GM12878 (cell line): ENCODE measurements around the gene OR2V1. TPM values are rescaled to one million over a fixed set of nuclear protein-coding genes. Genes with fewer than 3 reads are reported as not detected.
A peak's percentile ranks its signal among the peaks of the same experiment; 100 is the strongest.

Experiments used
- ATAC-seq: fragments of 200-7000 bp; cut with Tn5 transposase; 3 replicates; pipeline ENCODE4 v1.9.1; 2020; ENCODE audit warnings: mild to moderate bottlenecking, moderate library complexity
- BruUV-seq: library from RNA; stranded (reverse); fragments of 400-500 nt; replicated peaks from 2 replicates; lab custom pipeline; 2021; lab: Mats Ljungman, UMichigan
- CTCF ChIA-PET: fragments of 300-600 bp; sonication (Branson Sonifier 250); formaldehyde crosslinking; extraction: SDS; loops from one replicate; lab custom pipeline; 2021; ENCODE audit warnings: inconsistent platforms; lab: Yijun Ruan, JAX
- POLR2A ChIA-PET: fragments of 350-600 bp; formaldehyde crosslinking; extraction: SDS; loops from one replicate; lab custom pipeline; 2021; ENCODE audit warnings: inconsistent platforms; lab: Charles Lee
- RAD21 ChIA-PET: fragments of 300-600 bp; sonication (Branson Sonifier 250); formaldehyde crosslinking; loops from one replicate; lab custom pipeline; 2023; ENCODE audit warnings: antibody characterized with exemption; ENCODE audit not compliant: unreplicated experiment; lab: Charles Lee
- SMC1A ChIA-PET: fragments of 300-600 bp; sonication (Branson Sonifier 250); formaldehyde crosslinking; loops from one replicate; lab custom pipeline; 2023; ENCODE audit not compliant: unreplicated experiment, uncharacterized antibody; lab: Charles Lee
- DNase-seq: peaks from one replicate; pipeline ENCODE4 v3.0.0-alpha.2; 2011; ENCODE audit warnings: low read depth, low spot score
- FAIRE-seq: peaks from 3 replicates; lab custom pipeline; 2011; peaks lifted over from hg19 to GRCh38; lab: Jason Lieb, UNC
- H2AFZ ChIP-seq: 2 replicates; pipeline ENCODE4 v1.6.0; 2011; ENCODE audit warnings: low read depth, low read length, control low read depth; ENCODE audit not compliant: control insufficient read depth
- H3K27ac ChIP-seq: 2 replicates; pipeline ENCODE4 v1.5.1; 2011; ENCODE audit warnings: control low read depth; ENCODE audit not compliant: control insufficient read depth, insufficient read depth
- H3K27me3 ChIP-seq, 2 experiments: replicated peaks in 1 of 2; 2 replicates each; pipeline versions ENCODE4 v1.6.0 to v1.6.1; 2011; ENCODE audit warnings: low read length in 1 of 2; ENCODE audit not compliant: control insufficient read depth in 2 of 2, insufficient read depth in 2 of 2
- H3K36me3 ChIP-seq, 2 experiments: 2 replicates each; pipeline ENCODE4 v1.5.1; 2011; ENCODE audit warnings: low read length in 1 of 2; ENCODE audit not compliant: control insufficient read depth in 2 of 2, insufficient read depth in 2 of 2
- H3K4me1 ChIP-seq: 2 replicates; pipeline ENCODE4 v1.6.1; 2011; ENCODE audit warnings: mild to moderate bottlenecking, low read length, moderate library complexity, mixed read lengths; ENCODE audit not compliant: control insufficient read depth, insufficient read depth
- H3K4me2 ChIP-seq: 2 replicates; pipeline ENCODE4 v1.6.0; 2011; ENCODE audit warnings: control low read depth; ENCODE audit not compliant: control insufficient read depth, insufficient read depth
- H3K4me3 ChIP-seq: fragments of 200-600 bp; sonication (generic); 2 replicates; pipeline ENCODE4 v1.5.1; 2016
- H3K79me2 ChIP-seq: 2 replicates; pipeline ENCODE4 v1.6.0; 2011; ENCODE audit warnings: low read length; ENCODE audit not compliant: control insufficient read depth, insufficient read depth
- H3K9ac ChIP-seq: 2 replicates; pipeline ENCODE4 v1.8.0; 2011; ENCODE audit warnings: low read length, control low read depth, mixed read lengths; ENCODE audit not compliant: control insufficient read depth, insufficient read depth
- H3K9me3 ChIP-seq: replicated peaks from 3 replicates; pipeline ENCODE4 v1.5.1; 2011; ENCODE audit warnings: mild to moderate bottlenecking, low read length; ENCODE audit not compliant: control insufficient read depth, insufficient read depth
- H4K20me1 ChIP-seq: 2 replicates; pipeline ENCODE4 v1.6.0; 2011; ENCODE audit not compliant: control insufficient read depth, insufficient read depth
- ETV6 ChIP-seq, 2 experiments: fragments of 450-650 bp in 1 of 2; IDR thresholded peaks in 1 of 2; conservative IDR thresholded peaks in 1 of 2; 2 replicates each; pipeline ENCODE4 v1.6.1; 2014; ENCODE audit warnings: antibody characterized with exemption in 1 of 2, borderline replicate concordance in 1 of 2, low read depth in 1 of 2, mild to moderate bottlenecking in 1 of 2, moderate library complexity in 1 of 2
- FOXM1 ChIP-seq: IDR thresholded peaks from 2 replicates; pipeline ENCODE4 v1.6.1; 2012; ENCODE audit warnings: low read depth, mild to moderate bottlenecking, inconsistent platforms, low read length, moderate library complexity
- GATAD2B ChIP-seq: fragments of 450-650 bp; conservative IDR thresholded peaks from 2 replicates; pipeline ENCODE4 v1.6.1; 2017; ENCODE audit warnings: low read depth, mild to moderate bottlenecking, moderate library complexity
- IKZF2 ChIP-seq, 2 experiments: fragments of 450-650 bp; IDR thresholded peaks; 2 replicates each; pipeline ENCODE4 v1.6.1; 2017; ENCODE audit warnings: mild to moderate bottlenecking in 2 of 2, moderate library complexity in 2 of 2
- MEF2B ChIP-seq: fragments of 450-650 bp; IDR thresholded peaks from 2 replicates; pipeline ENCODE4 v1.6.1; 2018; ENCODE audit warnings: mild to moderate bottlenecking, moderate library complexity; ENCODE audit not compliant: partially characterized antibody, poor library complexity, severe bottlenecking
- NBN ChIP-seq: fragments of 450-650 bp; IDR thresholded peaks from 2 replicates; pipeline ENCODE4 v1.6.1; 2016
- NFIC ChIP-seq: IDR thresholded peaks from 2 replicates; pipeline ENCODE4 v1.6.1; 2012; ENCODE audit warnings: low read depth, mild to moderate bottlenecking, inconsistent platforms, low read length, moderate library complexity
- NRF1 ChIP-seq: conservative IDR thresholded peaks from 2 replicates; pipeline ENCODE4 v1.6.1; 2011; ENCODE audit warnings: mild to moderate bottlenecking, low read depth, low read length, improper control_type of control experiment
- PKNOX1 ChIP-seq: fragments of 450-650 bp; IDR thresholded peaks from 2 replicates; pipeline ENCODE4 v1.6.1; 2016; ENCODE audit warnings: mild to moderate bottlenecking
- POLR2A ChIP-seq: IDR thresholded peaks from 2 replicates; pipeline ENCODE4 v1.6.1; 2011; ENCODE audit warnings: low read depth, mild to moderate bottlenecking, low read length
- POU2F2 ChIP-seq: IDR thresholded peaks from 3 replicates; pipeline ENCODE4 v1.6.1; 2011; ENCODE audit warnings: low read depth, mild to moderate bottlenecking, low read length, borderline replicate concordance
- RCOR1 ChIP-seq: conservative IDR thresholded peaks from 2 replicates; pipeline ENCODE4 v1.6.1; 2012; ENCODE audit warnings: low read depth, low read length, improper control_type of control experiment
- RUNX3 ChIP-seq: IDR thresholded peaks from 2 replicates; pipeline ENCODE4 v1.6.1; 2012; ENCODE audit warnings: low read length, inconsistent platforms
- SKIL ChIP-seq: fragments of 450-650 bp; IDR thresholded peaks from 2 replicates; pipeline ENCODE4 v1.6.1; 2017; ENCODE audit warnings: mild to moderate bottlenecking, low read depth, inconsistent platforms; ENCODE audit not compliant: poor library complexity, severe bottlenecking
- STAT1 ChIP-seq: fragments of 450-650 bp; conservative IDR thresholded peaks from 2 replicates; pipeline ENCODE4 v1.6.1; 2014; ENCODE audit warnings: antibody characterized with exemption, mild to moderate bottlenecking
- STAT3 ChIP-seq: IDR thresholded peaks from 2 replicates; pipeline ENCODE4 v1.6.1; 2011; ENCODE audit warnings: low read depth, low read length, improper control_type of control experiment
- WGBS: methylation state at CpG from one replicate; pipeline ENCODE4 v1.1.6; 2016; ENCODE audit warnings: low lambda C conversion rate; ENCODE audit not compliant: insufficient replicate concordance, insufficient coverage; ENCODE audit errors: missing lambda C conversion rate; 5-methylcytosine and 5-hydroxymethylcytosine counted together
- in situ Hi-C: fragments of 300-500 bp; cut with MboI; formaldehyde crosslinking; loops from 9 replicates; pipeline ENCODE4 v1.14.3; 2018; ENCODE audit warnings: mixed read lengths
- intact Hi-C: fragments of 100-400 bp; cut with micrococcal nuclease; formaldehyde crosslinking; loops from one replicate; pipeline ENCODE4 v1.14.2; 2022; ENCODE audit not compliant: unreplicated experiment
- polyA plus RNA-seq, 11 experiments: library from polyadenylated mRNA; depleted of rRNA in 4 of 11; unstranded in 6 of 11; stranded (reverse) in 5 of 11; fragments of >200 nt; fragmentation: Nextera tagmentation in 4 of 11; fragmentation: Illumina TruSeq in 1 of 11; extraction: Ambion mirVana in 4 of 11; extraction: Trizol in 1 of 11; gene quantifications; 1 replicate in 1 of 11; 2 replicates in 10 of 11; pipeline versions ENCODE4 v1.2.1 to v1.2.3, GENCODE V29; 2011 to 2016; ENCODE audit warnings: inconsistent platforms in 2 of 11, missing spikeins in 2 of 11, low read depth in 1 of 11
- total RNA-seq, 4 experiments: library from RNA; depleted of rRNA in 3 of 4; stranded (reverse); fragments of >200 nt in 3 of 4; fragmentation: Illumina TruSeq in 1 of 4; extraction: Trizol in 1 of 4; gene quantifications; 2 replicates each; pipeline versions ENCODE4 v1.2.1 to v1.2.3, GENCODE V29; 2013 to 2021

Gene OR2V1
- total and polyA plus RNA-seq, 10 of the 15 experiments (the other 5 are each of a cell fraction or from before 2014, with no cell fraction given) = 0.20 to 4.4 TPM; not detected in 8

- BruUV-seq = no TSS peak
- no peaks in the 10 kb centered on the region for H3K79me2 ChIP-seq
- RAD21 ChIA-PET = interaction anchor here (1.0 to 2.3 kb wide), 7 partner anchors 11 to 306 kb away, joined by 3 to 14 read pairs (median 5); partner anchors contain the start of gene ZFP62
- no peak for DNase-seq
- H3K27ac ChIP-seq = no peak overlapping the region
- H3K4me2 ChIP-seq = peak overlapping the region; percentile 19
- POLR2A ChIA-PET = interaction anchor here (1.4 kb wide), 1 partner anchor 18 kb away, joined by 4 read pairs; no protein-coding TSS in a partner anchor
- H3K4me1 ChIP-seq = peaks cover 32% of the 10 kb centered on the region
- CTCF ChIA-PET = interaction anchor here (0.9 to 4.5 kb wide), 18 partner anchors 9 to 380 kb away, joined by 3 to 37 read pairs (median 5); partner anchors contain the start of gene BTNL9
- no peaks in the 10 kb centered on the region for H3K9me3 ChIP-seq
- SMC1A ChIA-PET = interaction anchor here (0.8 to 2.6 kb wide), 10 partner anchors 10 to 362 kb away, joined by 3 to 17 read pairs (median 6); no protein-coding TSS in a partner anchor
- FAIRE-seq = peak; percentile 7
- 31% methylated on average over 6 of the region's 6 CpGs for WGBS
- H4K20me1 ChIP-seq = no peaks in the 10 kb centered on the region
- in situ Hi-C loops = no loop called here
- intact Hi-C loops = no loop called here
- H2AFZ ChIP-seq = no peak overlapping the region; the same call in 1 of the 2 replicates
- no peaks in the 10 kb centered on the region for H3K36me3 ChIP-seq
- no peaks in the 10 kb centered on the region for H3K27me3 ChIP-seq
- 0 out of 3 replicates have a peak, but pooled peaks have one; percentile 5 for ATAC-seq
- TF ChIP-seq POU2F2 (peak; percentile 52; the same call in 1 of the 3 replicates), NRF1 (no peak), NFIC (no peak), GATAD2B (no peak), SKIL (no peak), ETV6 (conservative IDR thresholded peaks at IDR 0.05 in 1 of 2, IDR thresholded peaks at IDR 0.05 in 1 of 2; ENCODE audit: borderline replicate concordance in 1 of 2, low read depth in 1 of 2) (peak in 1 of 2 experiments; percentile 14; a peak in 1 of 4 replicates), FOXM1 (no peak), STAT1 (no peak), PKNOX1 (peak; percentile 37; the same call in 1 of the 2 replicates), IKZF2 (IDR thresholded peaks at IDR 0.05) (peak in 1 of 2 experiments; percentile 32; a peak in 1 of 4 replicates), RUNX3 (peak; percentile 73), MEF2B (peak; percentile 24), STAT3 (no peak), POLR2A (no peak), NBN (no peak), RCOR1 (no peak)
- no peak overlapping the region for H3K4me3 ChIP-seq
- no peak overlapping the region for H3K9ac ChIP-seq
Observed at GRCh38 chr5:181166812-181167733, 36.1 kb upstream of the OR2V1 start.
